H9 (cell line): ENCODE data around the gene LTBP2. TPM values are rescaled to one million over a fixed set of nuclear protein-coding genes. Genes with fewer than 3 reads are reported as not detected.

Experiments
- DNase-seq: peaks from one replicate; pipeline ENCODE4 v3.0.0-alpha.2; 2017
- H2AFZ ChIP-seq: one replicate; pipeline ENCODE4 v1.6.1; 2013; ENCODE audit warnings: mild to moderate bottlenecking, low read length, control low read depth, moderate library complexity
- H2AK5ac ChIP-seq: 2 replicates; pipeline ENCODE4 v1.6.1; 2013; ENCODE audit warnings: low read length, control low read depth, mixed read lengths; ENCODE audit not compliant: insufficient read length
- H2BK120ac ChIP-seq: one replicate; pipeline ENCODE4 v1.6.1; 2013; ENCODE audit warnings: low read depth, mild to moderate bottlenecking, low read length, control low read depth, inconsistent platforms; ENCODE audit not compliant: poor library complexity, severe bottlenecking
- H2BK12ac ChIP-seq: 2 replicates; pipeline ENCODE4 v1.6.1; 2013; ENCODE audit warnings: low read length, control low read depth, mixed read lengths, low read depth; ENCODE audit not compliant: insufficient read length
- H2BK15ac ChIP-seq: 2 replicates; pipeline ENCODE4 v1.6.1; 2013; ENCODE audit warnings: low read depth, low read length, control low read depth
- H2BK20ac ChIP-seq: one replicate; pipeline ENCODE4 v1.6.1; 2013; ENCODE audit warnings: low read depth, mild to moderate bottlenecking, low read length, control low read depth, inconsistent platforms; ENCODE audit not compliant: poor library complexity, severe bottlenecking
- H2BK5ac ChIP-seq: 2 replicates; pipeline ENCODE4 v1.6.1; 2013; ENCODE audit warnings: low read length, control low read depth, mixed read lengths; ENCODE audit not compliant: insufficient read length
- H3K14ac ChIP-seq: 2 replicates; pipeline ENCODE4 v1.6.1; 2013; ENCODE audit warnings: low read length, control low read depth; ENCODE audit not compliant: insufficient read depth
- H3K18ac ChIP-seq: 2 replicates; pipeline ENCODE4 v1.6.1; 2013; ENCODE audit warnings: low read depth, mild to moderate bottlenecking, mixed read lengths, low read length, control low read depth; ENCODE audit not compliant: insufficient read length
- H3K23ac ChIP-seq: 2 replicates; pipeline ENCODE4 v1.6.1; 2013; ENCODE audit warnings: low read length, control low read depth, mixed read lengths, low read depth; ENCODE audit not compliant: insufficient read length
- H3K23me2 ChIP-seq: 2 replicates; pipeline ENCODE4 v1.6.1; 2013; ENCODE audit warnings: low read depth, mild to moderate bottlenecking, mixed read lengths, low read length, control low read depth; ENCODE audit not compliant: insufficient read length, poor library complexity, severe bottlenecking
- H3K27ac ChIP-seq: 2 replicates; pipeline ENCODE4 v1.5.1; 2013; ENCODE audit warnings: low read length, control low read depth, mixed read lengths, low read depth; ENCODE audit not compliant: insufficient read length
- H3K27me3 ChIP-seq: 2 replicates; pipeline ENCODE4 v1.6.1; 2013; ENCODE audit warnings: low read length, control low read depth, inconsistent platforms; ENCODE audit not compliant: insufficient read depth
- H3K4ac ChIP-seq: 2 replicates; pipeline ENCODE4 v1.6.1; 2013; ENCODE audit warnings: low read depth, mild to moderate bottlenecking, control low read depth, inconsistent platforms, low read length, moderate library complexity
- H3K4me1 ChIP-seq: 2 replicates; pipeline ENCODE4 v1.6.1; 2013; ENCODE audit warnings: low read length, control low read depth, inconsistent platforms; ENCODE audit not compliant: insufficient read depth
- H3K4me2 ChIP-seq: 2 replicates; pipeline ENCODE4 v1.6.1; 2013; ENCODE audit warnings: low read length, control low read depth, mixed read lengths; ENCODE audit not compliant: insufficient read length, insufficient read depth
- H3K56ac ChIP-seq: 2 replicates; pipeline ENCODE4 v1.6.1; 2013; ENCODE audit warnings: low read depth, mild to moderate bottlenecking, mixed read lengths, low read length, control low read depth; ENCODE audit not compliant: insufficient read length
- H3K79me1 ChIP-seq: 2 replicates; pipeline ENCODE4 v1.6.1; 2013; ENCODE audit warnings: low read depth, mild to moderate bottlenecking, moderate library complexity, low read length, control low read depth, inconsistent platforms; ENCODE audit not compliant: insufficient read depth, poor library complexity, severe bottlenecking
- H3K79me2 ChIP-seq: 2 replicates; pipeline ENCODE4 v1.6.1; 2013; ENCODE audit warnings: low read length, control low read depth, inconsistent platforms; ENCODE audit not compliant: insufficient read depth
- H3K9ac ChIP-seq: 2 replicates; pipeline ENCODE4 v1.6.1; 2013; ENCODE audit warnings: low read length, control low read depth, mixed read lengths; ENCODE audit not compliant: insufficient read length; ENCODE audit errors: extremely low read depth
- H3K9me3 ChIP-seq: one replicate; pipeline ENCODE4 v1.6.1; 2013; ENCODE audit warnings: low read depth, low read length, inconsistent platforms; ENCODE audit not compliant: control insufficient read depth
- H3T11ph ChIP-seq: one replicate; pipeline ENCODE4 v1.6.1; 2013; ENCODE audit warnings: mild to moderate bottlenecking, low read length, control low read depth, inconsistent platforms
- H4K20me1 ChIP-seq: one replicate; pipeline ENCODE4 v1.6.1; 2013; ENCODE audit not compliant: control insufficient read depth, insufficient read length, insufficient read depth
- H4K5ac ChIP-seq: 2 replicates; pipeline ENCODE4 v1.6.1; 2013; ENCODE audit warnings: low read depth, mild to moderate bottlenecking, mixed read lengths, low read length, control low read depth; ENCODE audit not compliant: insufficient read length
- H4K8ac ChIP-seq: replicated peaks from 2 replicates; pipeline ENCODE4 v1.6.1; 2013; ENCODE audit warnings: low read length, control low read depth, mixed read lengths, low read depth; ENCODE audit not compliant: insufficient read length
- H4K91ac ChIP-seq: 2 replicates; pipeline ENCODE4 v1.6.1; 2013; ENCODE audit warnings: low read depth, mild to moderate bottlenecking, moderate library complexity, mixed read lengths, low read length, control low read depth; ENCODE audit not compliant: insufficient read length
- H3K27ac Mint-ChIP-seq, 3 experiments: 2 replicates in 2 of 3; 3 replicates in 1 of 3; pipeline ENCODE4 v1.8.0; 2020 to 2021; ENCODE audit warnings: mixed read lengths in 3 of 3, mild to moderate bottlenecking in 1 of 3, moderate library complexity in 1 of 3
- H3K27me3 Mint-ChIP-seq: 2 replicates; pipeline ENCODE4 v1.8.0; 2021; ENCODE audit warnings: low read depth, mild to moderate bottlenecking, moderate library complexity, mixed read lengths
- H3K36me3 Mint-ChIP-seq, 3 experiments: 2 replicates in 2 of 3; 3 replicates in 1 of 3; pipeline ENCODE4 v1.8.0; 2020 to 2021; ENCODE audit warnings: low read depth in 3 of 3, mixed read lengths in 3 of 3; ENCODE audit not compliant: insufficient read depth in 1 of 3
- H3K4me1 Mint-ChIP-seq, 2 experiments: 2 replicates each; pipeline ENCODE4 v1.8.0; 2020; ENCODE audit warnings: mixed read lengths in 2 of 2
- H3K4me3 Mint-ChIP-seq, 2 experiments: 2 replicates in 1 of 2; 3 replicates in 1 of 2; pipeline ENCODE4 v1.8.0; 2020 to 2021; ENCODE audit warnings: mild to moderate bottlenecking in 2 of 2, mixed read lengths in 2 of 2, moderate library complexity in 1 of 2
- H3K9me3 Mint-ChIP-seq, 2 experiments: 2 replicates in 1 of 2; 3 replicates in 1 of 2; pipeline ENCODE4 v1.8.0; 2020; ENCODE audit warnings: mild to moderate bottlenecking in 2 of 2, mixed read lengths in 2 of 2, moderate library complexity in 1 of 2
- WGBS: extraction: QIAGEN DNeasy Blood & Tissue Kit; methylation state at CpG from one replicate; pipeline ENCODE4 v1.1.7; 2013; ENCODE audit warnings: missing lambda C conversion rate, low lambda C conversion rate, mixed read lengths; ENCODE audit not compliant: insufficient read length; ENCODE audit errors: extremely low coverage; 5-methylcytosine and 5-hydroxymethylcytosine counted together
- total RNA-seq: library from RNA; stranded (reverse); gene quantifications from 2 replicates; pipeline ENCODE4 v1.2.1, GENCODE V29; 2021
- TF ChIP-seq, protein P1 (sequence below): fragments of 200-600 bp; sonication (generic); conservative IDR thresholded peaks from 3 replicates; pipeline ENCODE4 v1.8.0; 2021; ENCODE audit warnings: antibody characterized with exemption, mild to moderate bottlenecking

LTBP2 gene
- total RNA-seq, 1 experiment from 2014 or later: 0.77 TPM

DNA sequence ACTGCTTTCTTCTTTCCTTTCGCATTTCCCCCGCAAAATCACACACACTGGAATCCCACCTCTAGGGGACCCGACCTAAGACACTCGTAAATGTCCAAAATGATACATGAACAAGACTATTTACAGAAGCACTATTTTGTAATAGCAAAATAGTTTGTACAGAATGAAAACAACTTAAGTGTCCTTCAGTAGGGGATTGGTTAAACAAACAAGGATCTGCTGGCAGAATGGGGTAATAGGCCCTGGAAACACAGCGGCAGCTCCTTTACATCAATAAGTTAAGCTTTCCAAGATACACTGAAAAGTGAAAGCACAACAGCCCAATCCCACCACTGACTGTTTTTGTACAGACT is 48.8 kb downstream of the LTBP2 start:
- no peak overlapping the region for H4K8ac ChIP-seq
- no peak overlapping the region for H2BK15ac ChIP-seq
- H3K9ac ChIP-seq: no peak overlapping the region
- no peaks in the 10 kb centered on the region for H4K20me1 ChIP-seq
- H4K91ac ChIP-seq: no peak overlapping the region
- H2BK5ac ChIP-seq: no peak overlapping the region
- H3K79me2 ChIP-seq: no peaks in the 10 kb centered on the region
- H3K4me1 ChIP-seq: no peaks in the 10 kb centered on the region
- no peaks in the 10 kb centered on the region; the same call in none of the 2 replicates for H3K27me3 Mint-ChIP-seq
- no peak overlapping the region; a peak in 1 of 7 replicates for H3K27ac Mint-ChIP-seq
- H3K23ac ChIP-seq: no peak overlapping the region
- no peak overlapping the region for H3K18ac ChIP-seq
- H2BK20ac ChIP-seq: no peak overlapping the region
- no peaks in the 10 kb centered on the region for H3K9me3 Mint-ChIP-seq
- no peak overlapping the region for H2AK5ac ChIP-seq
- H3K14ac ChIP-seq: no peak overlapping the region
- H3K23me2 ChIP-seq: no peaks in the 10 kb centered on the region
- H2AFZ ChIP-seq: peak overlapping the region; percentile 2
- DNase-seq: no peak
- no CpG with 5 or more reads among the region's 5 CpGs for WGBS
- H3K4me1 Mint-ChIP-seq: peaks cover 0 to 9% of the 10 kb centered on the region in 2 experiments; a peak in 2 of 4 replicates
- no peak overlapping the region for H3K27ac ChIP-seq
- no peaks in the 10 kb centered on the region for H3K36me3 Mint-ChIP-seq
- no peaks in the 10 kb centered on the region for H3K79me1 ChIP-seq
- no peak overlapping the region for H2BK12ac ChIP-seq
- no peak overlapping the region for H4K5ac ChIP-seq
- no peaks in the 10 kb centered on the region for H3K9me3 ChIP-seq
- no peak overlapping the region for H2BK120ac ChIP-seq
- no peak overlapping the region for H3K4me3 Mint-ChIP-seq
- no peak overlapping the region for H3K4ac ChIP-seq
- TF ChIP-seq, protein P1, sequence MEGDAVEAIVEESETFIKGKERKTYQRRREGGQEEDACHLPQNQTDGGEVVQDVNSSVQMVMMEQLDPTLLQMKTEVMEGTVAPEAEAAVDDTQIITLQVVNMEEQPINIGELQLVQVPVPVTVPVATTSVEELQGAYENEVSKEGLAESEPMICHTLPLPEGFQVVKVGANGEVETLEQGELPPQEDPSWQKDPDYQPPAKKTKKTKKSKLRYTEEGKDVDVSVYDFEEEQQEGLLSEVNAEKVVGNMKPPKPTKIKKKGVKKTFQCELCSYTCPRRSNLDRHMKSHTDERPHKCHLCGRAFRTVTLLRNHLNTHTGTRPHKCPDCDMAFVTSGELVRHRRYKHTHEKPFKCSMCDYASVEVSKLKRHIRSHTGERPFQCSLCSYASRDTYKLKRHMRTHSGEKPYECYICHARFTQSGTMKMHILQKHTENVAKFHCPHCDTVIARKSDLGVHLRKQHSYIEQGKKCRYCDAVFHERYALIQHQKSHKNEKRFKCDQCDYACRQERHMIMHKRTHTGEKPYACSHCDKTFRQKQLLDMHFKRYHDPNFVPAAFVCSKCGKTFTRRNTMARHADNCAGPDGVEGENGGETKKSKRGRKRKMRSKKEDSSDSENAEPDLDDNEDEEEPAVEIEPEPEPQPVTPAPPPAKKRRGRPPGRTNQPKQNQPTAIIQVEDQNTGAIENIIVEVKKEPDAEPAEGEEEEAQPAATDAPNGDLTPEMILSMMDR: no peak
- no peak overlapping the region for H3K4me2 ChIP-seq
- no peak overlapping the region for H3K56ac ChIP-seq
- H3T11ph ChIP-seq: no peak overlapping the region
- H3K27me3 ChIP-seq: no peaks in the 10 kb centered on the region
